Activated T-helper 1 cell treated with anti-CD3 and anti-CD28 coated beads, Interleukin-12 subunit alpha, Interleukin-12 subunit beta, Interleukin-2, Interleukin-4 antibody, amounts not matched to agents 30 ng/mL and 10 ng/mL and 1 ng/mL, durations not matched to agents 14 hours and 24 hours and 36 hours (primary cell): ENCODE measurements around the gene TRRAP. TPM values are rescaled to one million over a fixed set of nuclear protein-coding genes. Genes with fewer than 3 reads are reported as not detected.
A peak's percentile ranks its signal among the peaks of the same experiment; 100 is the strongest.

ENCODE experiments used
- DNase-seq: peaks from one replicate; pipeline ENCODE4 v3.0.0; 2021; ENCODE audit warnings: low spot score
- H3K27ac Mint-ChIP-seq: one replicate; pipeline ENCODE4 v1.8.0; 2021; ENCODE audit warnings: mild to moderate bottlenecking, mixed read lengths
- H3K27me3 Mint-ChIP-seq: one replicate; pipeline ENCODE4 v1.8.0; 2022; ENCODE audit warnings: mild to moderate bottlenecking, moderate library complexity, mixed read lengths; ENCODE audit not compliant: insufficient read depth
- H3K36me3 Mint-ChIP-seq: one replicate; pipeline ENCODE4 v1.8.0; 2021; ENCODE audit warnings: low read depth, mixed read lengths
- H3K4me1 Mint-ChIP-seq: one replicate; pipeline ENCODE4 v1.8.0; 2021; ENCODE audit warnings: low read depth, mixed read lengths
- H3K4me3 Mint-ChIP-seq: one replicate; pipeline ENCODE4 v1.8.0; 2021; ENCODE audit warnings: mild to moderate bottlenecking, moderate library complexity, mixed read lengths
- H3K9me3 Mint-ChIP-seq: one replicate; pipeline ENCODE4 v1.8.0; 2021; ENCODE audit warnings: mixed read lengths
- intact Hi-C: fragments of 100-400 bp; cut with micrococcal nuclease; formaldehyde crosslinking; loops from one replicate; pipeline ENCODE4 v1.15.1; 2024
- total RNA-seq: library from RNA; stranded (reverse); gene quantifications from 2 replicates; pipeline ENCODE4 v1.2.3, GENCODE V29; 2022

Gene TRRAP
- total RNA-seq, 1 donor from 2014 or later, result 66.9 TPM

DNA sequence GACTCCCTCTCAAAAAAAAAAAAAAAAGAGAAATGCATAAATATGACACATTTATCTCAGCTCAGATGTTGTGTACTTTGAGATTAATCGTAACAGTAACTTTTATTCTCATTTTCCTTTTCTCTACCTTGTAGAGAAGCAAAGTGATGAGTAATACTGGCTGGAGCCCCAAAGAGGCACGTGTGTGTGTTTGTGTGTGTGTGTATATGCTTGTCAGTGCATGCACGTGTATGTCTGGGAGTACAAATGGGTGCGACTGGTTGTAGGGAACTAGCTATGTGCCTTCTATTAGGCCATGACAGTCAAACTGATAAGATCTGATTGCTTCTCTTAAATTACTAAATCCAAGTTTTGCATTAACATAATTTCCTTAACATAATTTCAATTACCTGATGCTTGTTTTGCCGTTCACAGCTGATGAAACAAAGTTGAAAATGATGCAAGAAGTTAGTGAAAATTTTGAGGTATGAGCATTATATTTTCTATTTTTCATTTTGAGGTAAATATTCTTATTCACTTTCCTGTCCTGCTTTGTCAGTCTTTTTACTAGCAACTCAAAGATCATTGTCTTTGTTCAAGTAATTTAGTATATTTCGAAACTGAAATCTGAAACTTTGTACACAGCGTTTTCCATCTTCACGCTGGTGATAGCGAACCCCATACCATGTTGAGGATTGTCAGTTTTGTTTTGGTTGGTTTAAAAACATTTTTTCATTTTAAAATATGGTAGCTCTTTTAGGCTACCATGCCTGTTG is 3.4 kb downstream of the TRRAP start:
- no peak for DNase-seq
- no peak overlapping the region for H3K4me3 Mint-ChIP-seq
- intact Hi-C loops, result no loop called here
- peak overlapping the region; percentile 44 for H3K27ac Mint-ChIP-seq
- no peaks in the 10 kb centered on the region for H3K9me3 Mint-ChIP-seq
- H3K27me3 Mint-ChIP-seq, result no peaks in the 10 kb centered on the region
- H3K36me3 Mint-ChIP-seq, result peaks cover 31% of the 10 kb centered on the region
- peaks cover 13% of the 10 kb centered on the region for H3K4me1 Mint-ChIP-seq

DNA sequence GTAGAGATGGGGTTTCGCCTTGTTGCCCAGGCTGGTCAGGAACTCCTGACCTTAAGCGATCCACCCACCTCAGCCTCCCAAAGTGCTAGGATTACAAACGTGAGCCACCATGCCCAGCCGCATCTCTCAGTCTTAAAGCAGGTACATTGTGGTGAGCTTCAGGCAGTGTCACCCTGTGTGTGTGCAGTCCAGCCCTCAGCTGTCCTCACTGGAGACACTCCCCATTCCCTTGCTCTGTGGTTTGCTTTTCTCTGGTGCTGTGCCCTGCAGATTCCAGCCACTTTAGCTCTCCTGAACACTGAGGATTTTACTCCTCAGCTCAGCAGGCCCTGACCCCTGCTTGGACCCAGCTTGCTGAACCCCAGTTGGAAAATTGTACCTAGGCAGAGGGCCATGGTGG is 6.1 kb downstream of the TRRAP start:
- H3K4me1 Mint-ChIP-seq, result peaks cover 22% of the 10 kb centered on the region
- DNase-seq, result no peak
- no peaks in the 10 kb centered on the region for H3K9me3 Mint-ChIP-seq
- no peaks in the 10 kb centered on the region for H3K27me3 Mint-ChIP-seq
- peaks cover 38% of the 10 kb centered on the region for H3K36me3 Mint-ChIP-seq
- no peak overlapping the region for H3K27ac Mint-ChIP-seq
- H3K4me3 Mint-ChIP-seq, result no peak overlapping the region
- intact Hi-C loops, result no loop called here

DNA sequence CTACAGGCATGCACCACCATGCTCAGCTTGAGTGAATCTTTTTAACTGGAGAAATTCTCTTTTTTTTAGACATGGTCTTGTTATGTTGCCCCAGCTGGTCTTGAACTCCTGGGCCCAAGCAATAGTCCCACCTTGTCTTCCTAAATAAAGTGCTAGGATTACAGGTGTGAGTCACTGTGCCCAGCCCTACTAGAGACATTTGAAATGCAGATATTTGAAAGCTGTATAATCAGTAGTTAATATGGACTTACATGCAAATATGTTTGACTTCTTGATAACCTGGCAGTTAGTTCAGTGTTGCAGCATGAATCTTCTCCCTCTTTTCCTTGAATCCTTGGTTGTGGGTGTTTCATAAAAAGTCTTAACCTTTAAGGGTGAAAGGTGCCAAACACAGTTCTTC is 8.7 kb downstream of the TRRAP start:
- Mint-ChIP-seq H3K4me3 (no peak overlapping the region), H3K4me1 (peaks cover 10% of the 10 kb centered on the region), H3K27me3 (no peaks in the 10 kb centered on the region), H3K36me3 (peaks cover 32% of the 10 kb centered on the region), H3K27ac (no peak overlapping the region), H3K9me3 (no peaks in the 10 kb centered on the region)
- intact Hi-C loops, result no loop called here
- DNase-seq, result no peak

DNA sequence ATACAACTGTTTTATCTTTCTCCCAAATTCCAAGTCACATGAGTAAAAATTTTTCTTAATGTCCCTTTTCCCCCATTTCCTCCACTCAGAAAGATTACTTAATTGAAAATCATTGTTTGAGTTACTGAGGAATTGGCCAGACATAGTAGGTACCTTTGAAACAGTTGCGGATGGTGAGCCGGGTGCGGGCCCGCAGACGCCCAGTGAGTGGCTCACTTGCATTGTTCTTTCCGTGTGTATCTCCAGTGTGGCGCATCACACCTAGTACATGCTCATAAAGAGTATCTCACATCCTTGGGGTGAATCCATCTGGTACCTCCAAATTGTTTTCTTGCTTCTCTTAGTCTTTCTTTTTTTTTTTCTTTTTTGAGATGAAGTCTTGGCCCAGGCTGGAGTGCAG is 14.3 kb downstream of the TRRAP start:
- Mint-ChIP-seq H3K4me1 (peaks cover 13% of the 10 kb centered on the region), H3K36me3 (peaks cover 49% of the 10 kb centered on the region), H3K9me3 (no peaks in the 10 kb centered on the region), H3K27me3 (no peaks in the 10 kb centered on the region), H3K4me3 (no peak overlapping the region), H3K27ac (no peak overlapping the region)
- intact Hi-C loops, result no loop called here
- no peak for DNase-seq

DNA sequence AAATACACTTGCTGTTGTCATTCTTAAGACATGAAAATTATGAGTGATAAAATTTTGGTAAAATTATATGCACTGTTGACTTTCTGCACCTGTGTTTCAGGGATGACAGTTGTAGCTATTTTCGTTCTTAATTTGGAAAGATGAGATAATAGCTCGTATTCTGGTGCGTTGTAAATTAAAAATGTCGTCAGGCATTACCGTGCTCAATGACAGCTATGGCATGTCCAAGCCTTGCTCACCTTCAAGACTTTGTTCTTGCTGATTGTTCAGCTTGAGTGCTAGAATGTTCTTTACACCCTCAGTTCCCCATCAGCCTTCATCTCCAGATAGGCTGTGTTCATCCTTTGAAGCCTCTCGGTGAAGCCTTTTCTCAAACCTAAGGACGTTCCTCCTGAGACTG is 21.5 kb downstream of the TRRAP start:
- Mint-ChIP-seq H3K4me1 (no peaks in the 10 kb centered on the region), H3K9me3 (no peaks in the 10 kb centered on the region), H3K36me3 (peaks cover 62% of the 10 kb centered on the region), H3K4me3 (no peak overlapping the region), H3K27ac (no peak overlapping the region), H3K27me3 (no peaks in the 10 kb centered on the region)
- no peak for DNase-seq
- intact Hi-C loops, result no loop called here

DNA sequence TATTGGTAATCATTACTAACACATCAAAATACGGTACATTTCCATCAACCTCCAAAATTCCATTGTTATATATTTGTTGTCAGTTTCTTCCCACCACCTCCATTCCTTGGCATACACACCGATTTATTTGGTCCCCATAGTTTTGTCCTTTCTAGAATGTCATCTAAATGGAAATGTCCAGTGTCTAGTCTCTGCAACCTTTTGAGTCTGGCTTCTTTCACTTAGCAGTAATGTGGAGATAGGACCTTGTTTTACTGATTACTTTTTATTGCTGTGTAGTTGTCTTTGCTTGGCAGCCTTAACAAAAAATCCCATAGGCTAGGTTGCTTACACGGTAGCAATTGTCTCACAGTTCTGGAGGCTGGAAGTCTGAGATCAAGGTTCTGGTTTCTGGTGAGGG is 22.5 kb downstream of the TRRAP start:
- peaks cover 62% of the 10 kb centered on the region for H3K36me3 Mint-ChIP-seq

DNA sequence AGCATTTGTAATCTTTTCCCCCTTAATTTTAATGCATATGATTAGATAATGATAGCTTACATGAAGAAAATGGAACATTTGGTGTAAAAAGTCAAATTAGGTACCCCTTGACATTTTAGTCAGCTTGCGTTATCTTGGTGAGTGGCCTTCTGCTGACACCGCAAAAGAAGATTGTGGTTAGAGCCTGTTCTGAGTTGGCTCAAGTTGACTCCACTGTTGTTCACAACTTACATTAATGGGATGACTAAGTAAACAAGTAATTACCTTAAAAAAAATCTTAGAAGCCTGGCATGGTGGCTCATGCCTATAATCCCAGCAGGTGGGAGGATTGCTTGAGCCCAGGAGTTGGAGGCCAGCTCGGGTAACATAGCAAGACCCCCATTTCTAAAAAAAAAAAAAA is 24.2 kb downstream of the TRRAP start:
- no peak overlapping the region for H3K4me3 Mint-ChIP-seq
- no peaks in the 10 kb centered on the region for H3K9me3 Mint-ChIP-seq
- H3K4me1 Mint-ChIP-seq, result no peaks in the 10 kb centered on the region
- peaks cover 56% of the 10 kb centered on the region for H3K36me3 Mint-ChIP-seq
- no peaks in the 10 kb centered on the region for H3K27me3 Mint-ChIP-seq
- no peak overlapping the region for H3K27ac Mint-ChIP-seq
- DNase-seq, result no peak
- intact Hi-C loops, result no loop called here

More for the DNA sequence above, 22.5 kb downstream of the TRRAP start:
- H3K4me1 Mint-ChIP-seq, result no peaks in the 10 kb centered on the region
- H3K27me3 Mint-ChIP-seq, result no peaks in the 10 kb centered on the region
- intact Hi-C loops, result no loop called here
- H3K9me3 Mint-ChIP-seq, result no peaks in the 10 kb centered on the region
- no peak overlapping the region for H3K27ac Mint-ChIP-seq
- DNase-seq, result no peak
- H3K4me3 Mint-ChIP-seq, result no peak overlapping the region

DNA sequence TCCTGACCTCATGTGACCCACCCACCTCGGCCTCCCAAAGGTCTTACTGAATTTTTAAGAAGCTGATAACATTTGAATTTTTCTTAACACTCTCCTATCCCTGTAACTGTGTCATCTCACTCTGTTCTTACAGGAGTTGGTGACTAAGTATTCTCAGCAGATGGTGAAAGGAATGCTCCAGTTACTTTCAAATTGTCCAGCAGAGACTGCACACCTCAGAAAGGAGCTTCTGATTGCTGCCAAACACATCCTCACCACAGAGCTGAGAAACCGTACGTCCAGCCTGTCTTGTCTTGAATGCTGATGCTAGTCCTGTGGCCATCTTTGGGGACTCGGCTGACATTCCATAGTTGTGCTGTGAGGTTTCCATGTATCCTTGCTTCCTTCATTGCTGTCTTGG is 24.9 kb downstream of the TRRAP start:
- Mint-ChIP-seq H3K36me3 (peaks cover 53% of the 10 kb centered on the region), H3K4me3 (no peak overlapping the region), H3K27ac (no peak overlapping the region), H3K27me3 (no peaks in the 10 kb centered on the region), H3K9me3 (no peaks in the 10 kb centered on the region), H3K4me1 (no peaks in the 10 kb centered on the region)
- intact Hi-C loops, result no loop called here
- DNase-seq, result no peak

DNA sequence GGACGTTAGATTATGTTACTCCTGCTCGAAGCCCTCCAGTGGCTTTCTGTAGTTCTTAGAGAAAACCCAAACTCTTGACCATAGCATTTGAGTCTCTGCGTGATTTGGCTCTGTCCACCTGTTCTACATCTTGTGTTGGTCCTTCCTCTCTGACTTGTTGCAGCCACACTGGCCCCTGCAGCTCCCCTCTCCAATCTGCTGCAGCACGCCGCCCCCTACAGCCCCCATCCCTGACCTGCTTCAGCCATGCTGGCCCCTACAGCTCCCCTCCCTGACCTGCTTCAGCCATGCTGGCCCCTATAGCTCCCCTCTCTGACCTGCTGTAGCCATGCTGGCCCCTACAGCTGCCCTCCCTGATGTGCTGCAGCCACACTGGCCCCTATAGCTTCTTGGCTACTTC is 29.2 kb downstream of the TRRAP start:
- Mint-ChIP-seq H3K27me3 (no peaks in the 10 kb centered on the region), H3K4me3 (no peak overlapping the region), H3K4me1 (no peaks in the 10 kb centered on the region), H3K27ac (no peak overlapping the region), H3K9me3 (no peaks in the 10 kb centered on the region), H3K36me3 (peaks cover 43% of the 10 kb centered on the region)
- intact Hi-C loops, result no loop called here
- DNase-seq, result no peak

DNA sequence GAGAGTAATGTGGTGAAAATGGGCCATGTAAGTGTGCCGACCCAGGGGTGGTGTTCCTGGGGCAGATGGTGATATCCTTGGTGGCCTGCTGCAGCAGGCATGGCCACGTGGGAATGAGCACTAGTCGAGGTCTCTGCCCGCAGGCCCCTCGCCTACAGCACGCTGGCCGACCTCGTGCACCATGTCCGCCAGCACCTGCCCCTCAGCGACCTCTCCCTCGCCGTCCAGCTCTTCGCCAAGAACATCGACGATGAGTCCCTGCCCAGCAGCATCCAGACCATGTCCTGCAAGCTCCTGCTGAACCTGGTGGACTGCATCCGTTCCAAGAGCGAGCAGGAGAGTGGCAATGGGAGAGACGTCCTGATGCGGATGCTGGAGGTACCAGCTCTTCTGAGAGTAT is 30.3 kb downstream of the TRRAP start:
- Mint-ChIP-seq H3K27ac (no peak overlapping the region), H3K36me3 (peaks cover 44% of the 10 kb centered on the region), H3K9me3 (no peaks in the 10 kb centered on the region)

DNA sequence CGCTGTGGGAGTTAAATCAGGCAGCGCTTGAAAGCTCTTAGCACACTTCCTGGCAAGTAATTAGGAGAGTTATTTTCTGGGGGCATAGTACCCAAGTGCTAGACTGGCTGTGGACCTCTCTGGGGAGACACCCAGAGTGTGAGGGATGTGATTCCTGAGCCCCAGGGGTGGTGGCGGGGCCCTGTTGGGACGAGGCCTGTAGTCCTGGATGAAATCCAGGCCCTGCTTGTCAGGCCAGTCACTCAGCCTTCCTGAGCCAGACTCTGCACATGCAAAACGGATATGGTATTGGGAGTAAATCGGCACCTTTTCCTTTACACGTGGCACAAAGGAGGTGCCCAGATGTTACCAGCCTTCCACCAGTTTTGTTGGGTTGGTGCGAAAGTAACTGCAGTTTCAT is 31.2 kb downstream of the TRRAP start:
- intact Hi-C loops, result no loop called here
- H3K4me1 Mint-ChIP-seq, result no peaks in the 10 kb centered on the region

More for the DNA sequence above, 30.3 kb downstream of the TRRAP start:
- no peaks in the 10 kb centered on the region for H3K4me1 Mint-ChIP-seq
- no peak for DNase-seq
- intact Hi-C loops, result no loop called here
- H3K4me3 Mint-ChIP-seq, result no peak overlapping the region
- no peaks in the 10 kb centered on the region for H3K27me3 Mint-ChIP-seq

DNA sequence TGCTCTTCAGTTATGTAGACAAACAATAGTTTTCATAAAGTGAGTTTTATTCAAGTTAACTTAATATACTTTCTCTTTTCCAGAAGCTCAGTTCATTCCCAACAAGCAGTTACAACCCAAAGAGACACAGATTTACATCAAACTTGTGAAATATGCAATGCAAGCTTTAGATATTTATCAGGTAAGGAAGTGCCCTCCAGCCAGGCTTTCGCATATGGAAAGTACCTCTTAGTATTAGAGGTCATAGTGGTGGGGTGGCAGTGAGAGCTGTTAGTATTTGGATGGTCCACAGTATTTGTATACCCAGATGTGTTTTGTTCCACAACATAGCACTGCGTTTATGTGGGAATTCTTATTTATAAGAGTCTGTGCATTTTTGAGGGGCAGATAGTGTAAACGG is 32.1 kb downstream of the TRRAP start:
- no peaks in the 10 kb centered on the region for H3K9me3 Mint-ChIP-seq
- intact Hi-C loops, result no loop called here
- no peak overlapping the region for H3K4me3 Mint-ChIP-seq
- DNase-seq, result no peak
- H3K27ac Mint-ChIP-seq, result no peak overlapping the region
- no peaks in the 10 kb centered on the region for H3K27me3 Mint-ChIP-seq
- H3K4me1 Mint-ChIP-seq, result no peaks in the 10 kb centered on the region
- peaks cover 36% of the 10 kb centered on the region for H3K36me3 Mint-ChIP-seq

More for the DNA sequence above, 31.2 kb downstream of the TRRAP start:
- no peak overlapping the region for H3K4me3 Mint-ChIP-seq
- H3K9me3 Mint-ChIP-seq, result no peaks in the 10 kb centered on the region
- H3K27ac Mint-ChIP-seq, result no peak overlapping the region
- peaks cover 40% of the 10 kb centered on the region for H3K36me3 Mint-ChIP-seq
- DNase-seq, result no peak
- H3K27me3 Mint-ChIP-seq, result no peaks in the 10 kb centered on the region

DNA sequence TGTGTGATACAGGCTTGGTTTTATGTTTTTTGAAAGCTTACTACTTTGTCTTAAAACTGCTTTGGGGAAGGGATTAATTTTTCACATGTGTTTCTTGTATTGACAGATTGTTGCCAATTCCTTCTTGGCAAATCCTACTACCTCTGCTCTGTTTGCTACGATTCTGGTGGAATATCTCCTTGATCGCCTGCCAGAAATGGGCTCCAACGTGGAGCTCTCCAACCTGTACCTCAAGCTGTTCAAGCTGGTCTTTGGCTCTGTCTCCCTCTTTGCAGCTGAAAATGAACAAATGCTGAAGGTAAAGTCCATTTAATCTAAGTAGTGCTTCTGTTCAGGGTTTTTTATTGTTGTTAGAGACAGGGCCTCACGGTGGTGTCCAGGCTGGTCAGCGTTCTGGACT is 33.6 kb downstream of the TRRAP start:
- Mint-ChIP-seq H3K27ac (no peak overlapping the region), H3K36me3 (peaks cover 40% of the 10 kb centered on the region), H3K27me3 (no peaks in the 10 kb centered on the region), H3K4me1 (no peaks in the 10 kb centered on the region), H3K4me3 (no peak overlapping the region), H3K9me3 (no peaks in the 10 kb centered on the region)
- intact Hi-C loops, result no loop called here
- DNase-seq, result no peak

DNA sequence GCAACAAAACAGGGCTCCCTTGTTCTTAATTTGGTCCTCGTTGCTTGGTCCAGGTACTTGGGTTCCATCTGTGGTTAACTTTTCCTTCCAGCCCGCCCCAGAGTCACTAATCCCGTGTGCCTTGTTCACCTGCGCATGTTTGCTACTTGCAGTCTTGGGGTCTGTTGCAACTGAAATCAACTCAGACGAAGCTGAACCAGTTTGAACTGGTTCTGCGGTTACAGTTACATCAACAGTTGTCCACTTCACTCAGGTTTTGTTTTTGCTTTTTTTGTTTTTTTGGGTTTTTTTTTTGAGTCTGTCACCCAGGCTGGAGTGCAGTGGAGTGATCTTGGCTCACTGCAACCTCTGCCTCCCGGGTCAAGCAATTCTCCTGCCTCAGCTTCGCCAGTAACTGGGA is 34.7 kb downstream of the TRRAP start:
- H3K27me3 Mint-ChIP-seq, result no peaks in the 10 kb centered on the region
- peaks cover 39% of the 10 kb centered on the region for H3K36me3 Mint-ChIP-seq

More for the DNA sequence above, 34.7 kb downstream of the TRRAP start:
- Mint-ChIP-seq H3K4me3 (no peak overlapping the region), H3K4me1 (no peaks in the 10 kb centered on the region), H3K27ac (no peak overlapping the region), H3K9me3 (no peaks in the 10 kb centered on the region)
- no peak for DNase-seq
- intact Hi-C loops, result no loop called here
